CD14-positive monocyte (primary cell): ENCODE data around the gene NFATC2. TPM values are rescaled to one million over a fixed set of nuclear protein-coding genes. Genes with fewer than 3 reads are reported as not detected.

ENCODE experiments used
- DNase-seq, 3 donors: peaks; one replicate each; pipeline ENCODE4 v3.0.0-alpha.2; 2011 to 2022
- H2AFZ ChIP-seq: 2 replicates; pipeline ENCODE4 v1.6.0; 2012; ENCODE audit warnings: mild to moderate bottlenecking, low read depth, low read length, inconsistent platforms; ENCODE audit not compliant: insufficient read depth, poor library complexity, severe bottlenecking
- H3K27ac ChIP-seq, 2 donors: 1 replicate in 1 of 2; 2 replicates in 1 of 2; pipeline ENCODE4 v1.5.1; 2012 to 2013; ENCODE audit warnings: low read length in 2 of 2, control low read depth in 1 of 2, inconsistent platforms in 1 of 2, low read depth in 1 of 2, mild to moderate bottlenecking in 1 of 2
- H3K27me3 ChIP-seq, 2 donors: one replicate each; pipeline versions ENCODE4 v1.6.0 to v1.6.1; 2011 to 2013; ENCODE audit warnings: low read length in 2 of 2; ENCODE audit not compliant: control insufficient read depth in 2 of 2, insufficient read depth in 2 of 2
- H3K36me3 ChIP-seq, 2 donors: replicated peaks in 1 of 2; 1 replicate in 1 of 2; 2 replicates in 1 of 2; pipeline versions ENCODE4 v1.5.1 to v1.6.1; 2012 to 2013; ENCODE audit warnings: low read length in 2 of 2, control low read depth in 1 of 2, inconsistent platforms in 1 of 2, mild to moderate bottlenecking in 1 of 2; ENCODE audit not compliant: insufficient read depth in 2 of 2, control insufficient read depth in 1 of 2
- H3K4me1 ChIP-seq, 2 donors: 1 replicate in 1 of 2; 2 replicates in 1 of 2; pipeline versions ENCODE4 v1.5.1 to v1.6.1; 2012 to 2013; ENCODE audit warnings: low read length in 2 of 2, control low read depth in 1 of 2, inconsistent platforms in 1 of 2, mild to moderate bottlenecking in 1 of 2, moderate library complexity in 1 of 2; ENCODE audit not compliant: insufficient read depth in 2 of 2, control insufficient read depth in 1 of 2
- H3K4me2 ChIP-seq: replicated peaks from 2 replicates; pipeline ENCODE3; 2012; ENCODE audit warnings: low read length, moderate library complexity, mild to moderate bottlenecking; ENCODE audit not compliant: poor library complexity, severe bottlenecking; ENCODE audit errors: extremely low read depth
- H3K4me3 ChIP-seq, 3 experiments: fragments of 200-600 bp in 1 of 3; sonication (generic) in 1 of 3; replicated peaks in 1 of 3; 1 replicate in 2 of 3; 2 replicates in 1 of 3; pipeline ENCODE4 v1.5.1; 2011 to 2013; ENCODE audit warnings: low read length in 3 of 3, mild to moderate bottlenecking in 3 of 3, control low read depth in 2 of 3, low read depth in 2 of 3, inconsistent platforms in 1 of 3, moderate library complexity in 1 of 3
- H3K79me2 ChIP-seq: 2 replicates; pipeline ENCODE4 v1.6.0; 2012; ENCODE audit warnings: mild to moderate bottlenecking, control low read depth, inconsistent platforms, low read length, moderate library complexity; ENCODE audit not compliant: insufficient read depth
- H3K9ac ChIP-seq: 2 replicates; pipeline ENCODE4 v1.6.0; 2017; ENCODE audit warnings: low read length, mild to moderate bottlenecking; ENCODE audit not compliant: insufficient read depth, poor library complexity, severe bottlenecking
- H3K9me3 ChIP-seq, 2 donors: replicated peaks in 1 of 2; 1 replicate in 1 of 2; 2 replicates in 1 of 2; pipeline versions ENCODE4 v1.5.1 to v1.6.1; 2012 to 2013; ENCODE audit warnings: low read length in 2 of 2, control low read depth in 1 of 2; ENCODE audit not compliant: control insufficient read depth in 1 of 2, insufficient read depth in 1 of 2
- H4K20me1 ChIP-seq: 2 replicates; pipeline ENCODE4 v1.6.0; 2012; ENCODE audit warnings: mild to moderate bottlenecking, low read length, control low read depth, moderate library complexity; ENCODE audit not compliant: insufficient read depth
- H3K27ac Mint-ChIP-seq, 7 donors: one replicate each; pipeline ENCODE4 v1.8.0; 2020; ENCODE audit warnings: mild to moderate bottlenecking in 7 of 7, mixed read lengths in 7 of 7, moderate library complexity in 6 of 7, inconsistent platforms in 2 of 7
- H3K27me3 Mint-ChIP-seq, 3 donors: one replicate each; pipeline ENCODE4 v1.8.0; 2021 to 2022; ENCODE audit warnings: low read depth in 3 of 3, mild to moderate bottlenecking in 3 of 3, mixed read lengths in 3 of 3, moderate library complexity in 3 of 3, inconsistent platforms in 1 of 3
- H3K36me3 Mint-ChIP-seq, 2 donors: one replicate each; pipeline ENCODE4 v1.8.0; 2020; ENCODE audit warnings: mixed read lengths in 2 of 2, inconsistent platforms in 1 of 2, mild to moderate bottlenecking in 1 of 2
- H3K4me1 Mint-ChIP-seq: one replicate; pipeline ENCODE4 v1.8.0; 2020; ENCODE audit warnings: mild to moderate bottlenecking, mixed read lengths
- H3K4me3 Mint-ChIP-seq, 2 donors: one replicate each; pipeline ENCODE4 v1.8.0; 2020; ENCODE audit warnings: mild to moderate bottlenecking in 2 of 2, mixed read lengths in 2 of 2, moderate library complexity in 1 of 2
- H3K9me3 Mint-ChIP-seq, 7 donors: one replicate each; pipeline ENCODE4 v1.8.0; 2020 to 2022; ENCODE audit warnings: mixed read lengths in 7 of 7, mild to moderate bottlenecking in 6 of 7, moderate library complexity in 6 of 7, inconsistent platforms in 2 of 7
- CTCF ChIP-seq: fragments of 200-600 bp; IDR thresholded peaks from one replicate; pipeline ENCODE4 v1.8.0; 2022; ENCODE audit warnings: antibody characterized with exemption, mild to moderate bottlenecking
- WGBS: methylation state at CpG from one replicate; pipeline ENCODE4 v1.1.5; 2013; ENCODE audit warnings: missing lambda C conversion rate; ENCODE audit not compliant: insufficient coverage; 5-methylcytosine and 5-hydroxymethylcytosine counted together
- intact Hi-C, 2 donors: fragments of 100-400 bp; cut with micrococcal nuclease; formaldehyde crosslinking; loops; one replicate each; pipeline versions ENCODE4 v1.15.0 to v1.15.1; 2023
- polyA plus RNA-seq, 3 donors: library from polyadenylated mRNA; depleted of rRNA in 1 of 3; unstranded in 2 of 3; stranded (reverse) in 1 of 3; fragments of 300-500 nt in 2 of 3; fragments of >200 nt in 1 of 3; fragmentation: Illumina TruSeq in 2 of 3; gene quantifications; 1 replicate in 2 of 3; 2 replicates in 1 of 3; pipeline ENCODE4 v1.2.3, GENCODE V29; 2012 to 2021

NFATC2 gene
- polyA plus RNA-seq, 3 donors = 0.03 to 0.18 (median 0.11) TPM

- Mint-ChIP-seq H3K27me3 (peaks cover 15 to 36% (median 18%) of the 10 kb centered on the region in 3 donors), H3K9me3 (peaks cover 0 to 3% (median 0%) of the 10 kb centered on the region in 7 donors), H3K36me3 (peaks cover 0 to 4% of the 10 kb centered on the region in 2 donors), H3K4me3 (no peak overlapping the region), H3K4me1 (peaks cover 32% of the 10 kb centered on the region), H3K27ac (no peak overlapping the region)
- Histone ChIP-seq H2AFZ (no peak overlapping the region), H3K4me3 (no peak overlapping the region), H3K27me3 (peaks cover 0 to 14% of the 10 kb centered on the region in 2 donors), H3K4me2 (no peak overlapping the region), H3K79me2 (no peaks in the 10 kb centered on the region), H3K36me3 (no peaks in the 10 kb centered on the region), H3K9me3 (no peaks in the 10 kb centered on the region), H4K20me1 (no peaks in the 10 kb centered on the region), H3K27ac (no peak overlapping the region), H3K9ac (no peak overlapping the region), H3K4me1 (peaks cover 20 to 25% of the 10 kb centered on the region in 2 donors)
- intact Hi-C loops = no loop called here
- DNase-seq = no peak
- TF ChIP-seq CTCF = no peak
- no CpG with 5 or more reads among the region's 2 CpGs for WGBS
Observed at GRCh38 chr20:51490635-51491034, 51.9 kb downstream of the NFATC2 start.

GRCh38 chr20:51489611-51490010, 52.9 kb downstream of the NFATC2 start:
- no peaks in the 10 kb centered on the region for H3K9me3 ChIP-seq
- TF ChIP-seq CTCF = no peak
- peaks cover 0 to 14% of the 10 kb centered on the region in 2 donors for H3K27me3 ChIP-seq
- intact Hi-C loops = no loop called here
- no peak for DNase-seq
- no peak overlapping the region for H3K4me2 ChIP-seq
- no peaks in the 10 kb centered on the region for H3K79me2 ChIP-seq
- H3K27ac ChIP-seq = no peak overlapping the region
- H2AFZ ChIP-seq = no peak overlapping the region
- peaks cover 25% of the 10 kb centered on the region for H3K4me1 Mint-ChIP-seq
- 86% methylated on average over 2 of the region's 7 CpGs for WGBS
- H3K9me3 Mint-ChIP-seq = peaks cover 0 to 5% (median 0%) of the 10 kb centered on the region in 7 donors
- no peaks in the 10 kb centered on the region for H4K20me1 ChIP-seq
- no peak overlapping the region for H3K4me3 ChIP-seq
- no peak overlapping the region for H3K27ac Mint-ChIP-seq
- H3K36me3 ChIP-seq = no peaks in the 10 kb centered on the region
- H3K4me3 Mint-ChIP-seq = no peak overlapping the region
- H3K4me1 ChIP-seq = peaks cover 19 to 23% of the 10 kb centered on the region in 2 donors
- H3K9ac ChIP-seq = no peak overlapping the region
- H3K36me3 Mint-ChIP-seq = peaks cover 0 to 4% of the 10 kb centered on the region in 2 donors
- H3K27me3 Mint-ChIP-seq = peaks cover 15 to 33% (median 18%) of the 10 kb centered on the region in 3 donors
